H9 (cell line): ENCODE results near the gene KLF2. TPM values are rescaled to one million over a fixed set of nuclear protein-coding genes. Genes with fewer than 3 reads are reported as not detected.

Source experiments
- DNase-seq: peaks from one replicate; pipeline ENCODE4 v3.0.0-alpha.2; 2017
- H2AFZ ChIP-seq: one replicate; pipeline ENCODE4 v1.6.1; 2013; ENCODE audit warnings: mild to moderate bottlenecking, low read length, control low read depth, moderate library complexity
- H2AK5ac ChIP-seq: 2 replicates; pipeline ENCODE4 v1.6.1; 2013; ENCODE audit warnings: low read length, control low read depth, mixed read lengths; ENCODE audit not compliant: insufficient read length
- H2BK120ac ChIP-seq: one replicate; pipeline ENCODE4 v1.6.1; 2013; ENCODE audit warnings: low read depth, mild to moderate bottlenecking, low read length, control low read depth, inconsistent platforms; ENCODE audit not compliant: poor library complexity, severe bottlenecking
- H2BK12ac ChIP-seq: 2 replicates; pipeline ENCODE4 v1.6.1; 2013; ENCODE audit warnings: low read length, control low read depth, mixed read lengths, low read depth; ENCODE audit not compliant: insufficient read length
- H2BK15ac ChIP-seq: 2 replicates; pipeline ENCODE4 v1.6.1; 2013; ENCODE audit warnings: low read depth, low read length, control low read depth
- H2BK20ac ChIP-seq: one replicate; pipeline ENCODE4 v1.6.1; 2013; ENCODE audit warnings: low read depth, mild to moderate bottlenecking, low read length, control low read depth, inconsistent platforms; ENCODE audit not compliant: poor library complexity, severe bottlenecking
- H2BK5ac ChIP-seq: 2 replicates; pipeline ENCODE4 v1.6.1; 2013; ENCODE audit warnings: low read length, control low read depth, mixed read lengths; ENCODE audit not compliant: insufficient read length
- H3K14ac ChIP-seq: 2 replicates; pipeline ENCODE4 v1.6.1; 2013; ENCODE audit warnings: low read length, control low read depth; ENCODE audit not compliant: insufficient read depth
- H3K18ac ChIP-seq: 2 replicates; pipeline ENCODE4 v1.6.1; 2013; ENCODE audit warnings: low read depth, mild to moderate bottlenecking, mixed read lengths, low read length, control low read depth; ENCODE audit not compliant: insufficient read length
- H3K23ac ChIP-seq: 2 replicates; pipeline ENCODE4 v1.6.1; 2013; ENCODE audit warnings: low read length, control low read depth, mixed read lengths, low read depth; ENCODE audit not compliant: insufficient read length
- H3K23me2 ChIP-seq: 2 replicates; pipeline ENCODE4 v1.6.1; 2013; ENCODE audit warnings: low read depth, mild to moderate bottlenecking, mixed read lengths, low read length, control low read depth; ENCODE audit not compliant: insufficient read length, poor library complexity, severe bottlenecking
- H3K27ac ChIP-seq: 2 replicates; pipeline ENCODE4 v1.5.1; 2013; ENCODE audit warnings: low read length, control low read depth, mixed read lengths, low read depth; ENCODE audit not compliant: insufficient read length
- H3K27me3 ChIP-seq: 2 replicates; pipeline ENCODE4 v1.6.1; 2013; ENCODE audit warnings: low read length, control low read depth, inconsistent platforms; ENCODE audit not compliant: insufficient read depth
- H3K4ac ChIP-seq: 2 replicates; pipeline ENCODE4 v1.6.1; 2013; ENCODE audit warnings: low read depth, mild to moderate bottlenecking, control low read depth, inconsistent platforms, low read length, moderate library complexity
- H3K4me1 ChIP-seq: 2 replicates; pipeline ENCODE4 v1.6.1; 2013; ENCODE audit warnings: low read length, control low read depth, inconsistent platforms; ENCODE audit not compliant: insufficient read depth
- H3K4me2 ChIP-seq: 2 replicates; pipeline ENCODE4 v1.6.1; 2013; ENCODE audit warnings: low read length, control low read depth, mixed read lengths; ENCODE audit not compliant: insufficient read length, insufficient read depth
- H3K56ac ChIP-seq: 2 replicates; pipeline ENCODE4 v1.6.1; 2013; ENCODE audit warnings: low read depth, mild to moderate bottlenecking, mixed read lengths, low read length, control low read depth; ENCODE audit not compliant: insufficient read length
- H3K79me1 ChIP-seq: 2 replicates; pipeline ENCODE4 v1.6.1; 2013; ENCODE audit warnings: low read depth, mild to moderate bottlenecking, moderate library complexity, low read length, control low read depth, inconsistent platforms; ENCODE audit not compliant: insufficient read depth, poor library complexity, severe bottlenecking
- H3K79me2 ChIP-seq: 2 replicates; pipeline ENCODE4 v1.6.1; 2013; ENCODE audit warnings: low read length, control low read depth, inconsistent platforms; ENCODE audit not compliant: insufficient read depth
- H3K9ac ChIP-seq: 2 replicates; pipeline ENCODE4 v1.6.1; 2013; ENCODE audit warnings: low read length, control low read depth, mixed read lengths; ENCODE audit not compliant: insufficient read length; ENCODE audit errors: extremely low read depth
- H3K9me3 ChIP-seq: one replicate; pipeline ENCODE4 v1.6.1; 2013; ENCODE audit warnings: low read depth, low read length, inconsistent platforms; ENCODE audit not compliant: control insufficient read depth
- H3T11ph ChIP-seq: one replicate; pipeline ENCODE4 v1.6.1; 2013; ENCODE audit warnings: mild to moderate bottlenecking, low read length, control low read depth, inconsistent platforms
- H4K20me1 ChIP-seq: one replicate; pipeline ENCODE4 v1.6.1; 2013; ENCODE audit not compliant: control insufficient read depth, insufficient read length, insufficient read depth
- H4K5ac ChIP-seq: 2 replicates; pipeline ENCODE4 v1.6.1; 2013; ENCODE audit warnings: low read depth, mild to moderate bottlenecking, mixed read lengths, low read length, control low read depth; ENCODE audit not compliant: insufficient read length
- H4K8ac ChIP-seq: replicated peaks from 2 replicates; pipeline ENCODE4 v1.6.1; 2013; ENCODE audit warnings: low read length, control low read depth, mixed read lengths, low read depth; ENCODE audit not compliant: insufficient read length
- H4K91ac ChIP-seq: 2 replicates; pipeline ENCODE4 v1.6.1; 2013; ENCODE audit warnings: low read depth, mild to moderate bottlenecking, moderate library complexity, mixed read lengths, low read length, control low read depth; ENCODE audit not compliant: insufficient read length
- H3K27ac Mint-ChIP-seq, 3 experiments: 2 replicates in 2 of 3; 3 replicates in 1 of 3; pipeline ENCODE4 v1.8.0; 2020 to 2021; ENCODE audit warnings: mixed read lengths in 3 of 3, mild to moderate bottlenecking in 1 of 3, moderate library complexity in 1 of 3
- H3K27me3 Mint-ChIP-seq: 2 replicates; pipeline ENCODE4 v1.8.0; 2021; ENCODE audit warnings: low read depth, mild to moderate bottlenecking, moderate library complexity, mixed read lengths
- H3K36me3 Mint-ChIP-seq, 3 experiments: 2 replicates in 2 of 3; 3 replicates in 1 of 3; pipeline ENCODE4 v1.8.0; 2020 to 2021; ENCODE audit warnings: low read depth in 3 of 3, mixed read lengths in 3 of 3; ENCODE audit not compliant: insufficient read depth in 1 of 3
- H3K4me1 Mint-ChIP-seq, 2 experiments: 2 replicates each; pipeline ENCODE4 v1.8.0; 2020; ENCODE audit warnings: mixed read lengths in 2 of 2
- H3K4me3 Mint-ChIP-seq, 2 experiments: 2 replicates in 1 of 2; 3 replicates in 1 of 2; pipeline ENCODE4 v1.8.0; 2020 to 2021; ENCODE audit warnings: mild to moderate bottlenecking in 2 of 2, mixed read lengths in 2 of 2, moderate library complexity in 1 of 2
- H3K9me3 Mint-ChIP-seq, 2 experiments: 2 replicates in 1 of 2; 3 replicates in 1 of 2; pipeline ENCODE4 v1.8.0; 2020; ENCODE audit warnings: mild to moderate bottlenecking in 2 of 2, mixed read lengths in 2 of 2, moderate library complexity in 1 of 2
- WGBS: extraction: QIAGEN DNeasy Blood & Tissue Kit; methylation state at CpG from one replicate; pipeline ENCODE4 v1.1.7; 2013; ENCODE audit warnings: missing lambda C conversion rate, low lambda C conversion rate, mixed read lengths; ENCODE audit not compliant: insufficient read length; ENCODE audit errors: extremely low coverage; 5-methylcytosine and 5-hydroxymethylcytosine counted together
- total RNA-seq: library from RNA; stranded (reverse); gene quantifications from 2 replicates; pipeline ENCODE4 v1.2.1, GENCODE V29; 2021
- TF ChIP-seq, protein P1 (sequence below): fragments of 200-600 bp; sonication (generic); conservative IDR thresholded peaks from 3 replicates; pipeline ENCODE4 v1.8.0; 2021; ENCODE audit warnings: antibody characterized with exemption, mild to moderate bottlenecking

The KLF2 gene
- total RNA-seq, 1 experiment from 2014 or later = 0.33 TPM

DNA sequence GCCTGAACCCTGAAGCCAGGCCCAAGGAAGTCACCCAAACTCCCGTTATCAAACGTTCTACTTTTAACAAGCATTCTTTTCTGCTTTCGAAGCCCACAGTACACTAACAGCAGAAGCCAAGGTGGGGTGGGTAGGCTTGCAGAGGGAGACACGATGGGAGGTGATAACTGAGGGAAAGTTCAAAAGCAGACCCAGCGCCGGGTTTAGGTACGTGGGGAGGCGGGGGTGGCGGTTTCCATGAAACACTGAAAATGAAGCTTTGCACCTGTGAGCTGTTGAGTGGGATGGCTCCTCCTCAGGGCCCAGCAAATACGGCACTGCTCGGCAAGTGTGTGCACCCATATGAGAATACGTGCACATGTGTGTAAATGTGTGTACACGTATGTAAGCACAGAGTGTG, 49.8 kb downstream of the KLF2 start:
- peaks cover 32 to 49% (median 41%) of the 10 kb centered on the region in 3 experiments for H3K36me3 Mint-ChIP-seq
- Histone ChIP-seq H2BK5ac (no peak overlapping the region), H2BK20ac (no peak overlapping the region), H3K4ac (no peak overlapping the region), H3K79me1 (no peaks in the 10 kb centered on the region), H3K56ac (no peak overlapping the region), H4K8ac (no peak overlapping the region), H3T11ph (no peak overlapping the region), H3K4me2 (no peak overlapping the region), H2BK12ac (no peak overlapping the region), H2BK15ac (no peak overlapping the region), H3K23ac (no peak overlapping the region), H3K27me3 (no peaks in the 10 kb centered on the region), H2AFZ (no peak overlapping the region), H3K4me1 (no peaks in the 10 kb centered on the region), H3K18ac (no peak overlapping the region), H3K14ac (no peak overlapping the region), H2AK5ac (no peak overlapping the region), H4K5ac (no peak overlapping the region), H4K20me1 (no peaks in the 10 kb centered on the region), H2BK120ac (no peak overlapping the region), H4K91ac (no peak overlapping the region), H3K23me2 (no peaks in the 10 kb centered on the region), H3K9ac (no peak overlapping the region), H3K79me2 (no peaks in the 10 kb centered on the region), H3K27ac (no peak overlapping the region), H3K9me3 (no peaks in the 10 kb centered on the region)
- H3K4me1 Mint-ChIP-seq = peaks cover 3 to 13% of the 10 kb centered on the region in 2 experiments
- 0 out of 7 replicates have a peak overlapping the region, but pooled peaks of 1 of the 3 experiments have one; percentile 12 for H3K27ac Mint-ChIP-seq
- no peaks in the 10 kb centered on the region for H3K27me3 Mint-ChIP-seq
- no CpG with 5 or more reads among the region's 13 CpGs for WGBS
- H3K4me3 Mint-ChIP-seq = no peak overlapping the region
- H3K9me3 Mint-ChIP-seq = no peaks in the 10 kb centered on the region; a peak in 1 of 5 replicates
- TF ChIP-seq, protein P1, sequence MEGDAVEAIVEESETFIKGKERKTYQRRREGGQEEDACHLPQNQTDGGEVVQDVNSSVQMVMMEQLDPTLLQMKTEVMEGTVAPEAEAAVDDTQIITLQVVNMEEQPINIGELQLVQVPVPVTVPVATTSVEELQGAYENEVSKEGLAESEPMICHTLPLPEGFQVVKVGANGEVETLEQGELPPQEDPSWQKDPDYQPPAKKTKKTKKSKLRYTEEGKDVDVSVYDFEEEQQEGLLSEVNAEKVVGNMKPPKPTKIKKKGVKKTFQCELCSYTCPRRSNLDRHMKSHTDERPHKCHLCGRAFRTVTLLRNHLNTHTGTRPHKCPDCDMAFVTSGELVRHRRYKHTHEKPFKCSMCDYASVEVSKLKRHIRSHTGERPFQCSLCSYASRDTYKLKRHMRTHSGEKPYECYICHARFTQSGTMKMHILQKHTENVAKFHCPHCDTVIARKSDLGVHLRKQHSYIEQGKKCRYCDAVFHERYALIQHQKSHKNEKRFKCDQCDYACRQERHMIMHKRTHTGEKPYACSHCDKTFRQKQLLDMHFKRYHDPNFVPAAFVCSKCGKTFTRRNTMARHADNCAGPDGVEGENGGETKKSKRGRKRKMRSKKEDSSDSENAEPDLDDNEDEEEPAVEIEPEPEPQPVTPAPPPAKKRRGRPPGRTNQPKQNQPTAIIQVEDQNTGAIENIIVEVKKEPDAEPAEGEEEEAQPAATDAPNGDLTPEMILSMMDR = no peak
- DNase-seq = no peak
